T-cell (primary cell): ENCODE data around the gene LANCL3. TPM values are rescaled to one million over a fixed set of nuclear protein-coding genes. Genes with fewer than 3 reads are reported as not detected.

Experiments used
- ATAC-seq, 4 experiments: fragments of 200-7000 bp in 3 of 4; fragments of 150-1000 bp in 1 of 4; cut with Tn5 transposase; replicated peaks in 1 of 4; 1 replicate in 3 of 4; 2 replicates in 1 of 4; pipeline ENCODE4 v1.10.0; 2021; ENCODE audit warnings: moderate library complexity in 3 of 4, mild to moderate bottlenecking in 2 of 4, moderate number of reproducible peaks in 1 of 4
- CTCF ChIA-PET, 2 donors: fragments of 300-600 bp; sonication (Branson Sonifier 250); formaldehyde crosslinking; loops; one replicate each; lab custom pipeline; 2022; ENCODE audit warnings: antibody characterized with exemption in 2 of 2; lab: Charles Lee
- POLR2A ChIA-PET, 2 donors: fragments of 300-600 bp; sonication (Branson Sonifier 250); formaldehyde crosslinking; loops; one replicate each; lab custom pipeline; 2022; ENCODE audit warnings: antibody characterized with exemption in 2 of 2; lab: Charles Lee
- DNase-seq, 35 experiments: peaks; one replicate each; pipeline versions ENCODE4 v3.0.0 to v3.0.0-alpha.2; 2013 to 2023
- H3K27ac ChIP-seq: one replicate; pipeline ENCODE4 v1.5.1; 2013; ENCODE audit warnings: low read length
- H3K27me3 ChIP-seq, 2 experiments: replicated peaks in 1 of 2; 1 replicate in 1 of 2; 2 replicates in 1 of 2; pipeline versions ENCODE4 v1.6.1 to v1.7.0; 2013; ENCODE audit warnings: low read length in 1 of 2, mixed read lengths in 1 of 2; ENCODE audit not compliant: control insufficient read depth in 2 of 2, insufficient read depth in 2 of 2; ENCODE audit errors: extremely low read depth in 1 of 2
- H3K36me3 ChIP-seq, 2 donors: 1 replicate in 1 of 2; 2 replicates in 1 of 2; pipeline versions ENCODE4 v1.6.1 to v1.7.0; 2013; ENCODE audit warnings: low read length in 1 of 2; ENCODE audit not compliant: control insufficient read depth in 2 of 2, insufficient read depth in 1 of 2; ENCODE audit errors: extremely low read depth in 1 of 2
- H3K4me1 ChIP-seq, 2 experiments: 1 replicate in 1 of 2; 2 replicates in 1 of 2; pipeline versions ENCODE4 v1.6.1 to v1.7.0; 2013; ENCODE audit warnings: low read length in 2 of 2, mixed read lengths in 1 of 2; ENCODE audit not compliant: insufficient read depth in 2 of 2, control insufficient read depth in 1 of 2; ENCODE audit errors: extremely low read depth in 1 of 2
- H3K4me3 ChIP-seq, 2 donors: 1 replicate in 1 of 2; 2 replicates in 1 of 2; pipeline versions ENCODE4 v1.5.1 to v1.7.0; 2013; ENCODE audit warnings: mild to moderate bottlenecking in 2 of 2, low read length in 1 of 2, moderate library complexity in 1 of 2; ENCODE audit not compliant: control insufficient read depth in 1 of 2; ENCODE audit errors: extremely low read depth in 1 of 2
- H3K9me3 ChIP-seq: 2 replicates; pipeline ENCODE4 v1.7.0; 2013
- H3K27ac Mint-ChIP-seq, 2 donors: one replicate each; pipeline ENCODE4 v1.8.0; 2020 to 2021; ENCODE audit warnings: mild to moderate bottlenecking in 2 of 2, mixed read lengths in 2 of 2
- H3K27me3 Mint-ChIP-seq, 2 donors: one replicate each; pipeline ENCODE4 v1.8.0; 2021 to 2022; ENCODE audit warnings: mixed read lengths in 2 of 2
- H3K36me3 Mint-ChIP-seq: one replicate; pipeline ENCODE4 v1.8.0; 2021; ENCODE audit warnings: mixed read lengths
- H3K4me1 Mint-ChIP-seq, 3 donors: one replicate each; pipeline ENCODE4 v1.8.0; 2020 to 2022; ENCODE audit warnings: mixed read lengths in 3 of 3, mild to moderate bottlenecking in 1 of 3
- H3K4me3 Mint-ChIP-seq, 3 donors: one replicate each; pipeline ENCODE4 v1.8.0; 2020 to 2022; ENCODE audit warnings: mild to moderate bottlenecking in 3 of 3, mixed read lengths in 3 of 3, moderate library complexity in 3 of 3
- H3K9me3 Mint-ChIP-seq, 3 donors: one replicate each; pipeline ENCODE4 v1.8.0; 2020 to 2022; ENCODE audit warnings: mixed read lengths in 3 of 3
- WGBS: methylation state at CpG from one replicate; pipeline ENCODE4 v1.1.5; 2013; ENCODE audit warnings: missing lambda C conversion rate; ENCODE audit not compliant: insufficient coverage; 5-methylcytosine and 5-hydroxymethylcytosine counted together
- total RNA-seq, 35 experiments: library from RNA in 6 of 35; stranded (reverse) in 6 of 35; fragments of 120-200 nt in 1 of 35; gene quantifications; one replicate each; pipeline versions ENCODE4 v1.2.1 to v1.2.4 and lab custom pipeline; 2013 to 2026

LANCL3 gene
- total RNA-seq, 5 donors from 2014 or later (not counting 1 experiment from before 2014, with no cell fraction given): 0.09 to 0.70 (median 0.23) TPM

DNA sequence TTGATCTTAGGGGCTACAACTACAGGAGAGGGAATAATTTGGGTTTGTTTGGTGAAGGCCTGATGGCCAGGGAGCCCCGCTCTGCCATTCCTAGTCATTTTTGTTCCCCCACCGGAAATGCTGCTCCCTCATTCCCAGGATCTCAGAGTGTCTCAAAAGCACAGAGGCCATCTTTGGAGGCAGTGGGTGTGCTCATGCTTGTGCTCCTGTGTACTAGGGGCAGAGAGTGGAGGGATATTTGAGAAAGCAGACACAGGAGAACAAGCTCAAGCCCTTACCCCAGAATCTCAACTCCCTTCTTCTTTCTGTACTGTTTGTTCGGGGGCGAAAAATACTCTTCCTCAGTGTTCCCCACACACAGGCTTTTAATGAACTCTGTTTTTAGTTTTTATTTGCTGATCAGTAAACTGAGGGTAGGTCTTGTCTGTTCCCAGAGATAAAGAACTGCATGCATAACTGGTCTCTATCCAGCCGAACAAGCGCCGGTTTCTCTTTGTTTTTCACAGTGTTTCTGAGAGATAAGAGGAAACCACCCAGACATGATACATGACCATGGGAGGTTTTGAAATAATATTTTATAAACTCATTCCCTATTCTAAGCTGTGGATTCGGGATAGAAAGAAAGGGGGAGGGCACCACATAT, 81.2 kb downstream of the LANCL3 start:
- POLR2A ChIA-PET: no interaction called here
- Histone ChIP-seq H3K27me3 (no peaks in the 10 kb centered on the region), H3K4me1 (peaks cover 0 to 2% of the 10 kb centered on the region in 2 experiments), H3K36me3 (no peaks in the 10 kb centered on the region), H3K9me3 (no peaks in the 10 kb centered on the region), H3K27ac (no peak overlapping the region), H3K4me3 (no peak overlapping the region)
- H3K4me3 Mint-ChIP-seq: no peak overlapping the region
- peaks cover 0 to 3% (median 0%) of the 10 kb centered on the region in 3 donors for H3K9me3 Mint-ChIP-seq
- no peak overlapping the region for H3K27ac Mint-ChIP-seq
- H3K36me3 Mint-ChIP-seq: no peaks in the 10 kb centered on the region
- ATAC-seq (no peak), DNase-seq (no peak)
- WGBS: no CpG with 5 or more reads among the region's 8 CpGs
- CTCF ChIA-PET: no interaction called here
- H3K4me1 Mint-ChIP-seq: no peaks in the 10 kb centered on the region
- H3K27me3 Mint-ChIP-seq: peaks cover 0 to 16% of the 10 kb centered on the region in 2 donors

DNA sequence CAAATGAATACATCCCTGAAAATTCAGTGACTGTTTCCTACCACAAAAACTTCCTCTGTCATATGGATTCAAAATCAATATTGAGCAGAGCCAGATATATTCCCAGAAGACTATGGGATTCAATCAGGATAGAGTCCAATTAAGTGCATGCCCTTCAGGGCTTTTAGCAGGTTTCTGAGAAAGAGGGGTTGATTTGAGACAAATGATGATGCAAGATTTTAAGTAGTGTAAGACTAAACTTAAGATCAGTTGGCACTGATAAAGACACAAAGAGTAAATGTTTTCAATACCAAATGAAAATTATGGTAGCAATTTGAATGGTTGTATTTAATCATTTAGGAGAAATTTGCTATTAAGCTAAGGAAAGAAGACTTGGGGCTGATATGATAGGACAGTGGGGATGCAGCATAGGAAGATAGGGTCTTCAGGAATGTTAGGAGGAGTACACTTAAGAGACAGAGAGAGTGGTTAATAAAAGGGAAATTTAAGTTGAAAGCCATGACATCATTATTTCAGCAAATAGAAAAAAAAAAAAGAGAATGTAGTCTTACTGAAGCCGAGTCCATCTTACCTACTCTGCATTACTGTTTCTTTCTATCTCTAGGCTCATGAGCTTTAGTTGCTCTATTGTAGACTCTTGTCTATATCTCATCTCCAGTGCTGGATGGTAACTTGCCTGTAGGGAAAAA, 82.1 kb downstream of the LANCL3 start:
- H3K27ac Mint-ChIP-seq: no peak overlapping the region
- CTCF ChIA-PET: no interaction called here
- Histone ChIP-seq H3K27ac (no peak overlapping the region), H3K9me3 (no peaks in the 10 kb centered on the region), H3K4me3 (no peak overlapping the region), H3K36me3 (no peaks in the 10 kb centered on the region), H3K27me3 (no peaks in the 10 kb centered on the region), H3K4me1 (peaks cover 0 to 2% of the 10 kb centered on the region in 2 experiments)
- peaks cover 0 to 16% of the 10 kb centered on the region in 2 donors for H3K27me3 Mint-ChIP-seq
- POLR2A ChIA-PET: no interaction called here
- WGBS: no CpG with 5 or more reads among the region's 1 CpG
- no peak overlapping the region for H3K4me3 Mint-ChIP-seq
- H3K9me3 Mint-ChIP-seq: peaks cover 0 to 3% (median 0%) of the 10 kb centered on the region in 3 donors
- H3K36me3 Mint-ChIP-seq: no peaks in the 10 kb centered on the region
- DNase-seq: no peak
- no peaks in the 10 kb centered on the region for H3K4me1 Mint-ChIP-seq
- ATAC-seq: no peak

DNA sequence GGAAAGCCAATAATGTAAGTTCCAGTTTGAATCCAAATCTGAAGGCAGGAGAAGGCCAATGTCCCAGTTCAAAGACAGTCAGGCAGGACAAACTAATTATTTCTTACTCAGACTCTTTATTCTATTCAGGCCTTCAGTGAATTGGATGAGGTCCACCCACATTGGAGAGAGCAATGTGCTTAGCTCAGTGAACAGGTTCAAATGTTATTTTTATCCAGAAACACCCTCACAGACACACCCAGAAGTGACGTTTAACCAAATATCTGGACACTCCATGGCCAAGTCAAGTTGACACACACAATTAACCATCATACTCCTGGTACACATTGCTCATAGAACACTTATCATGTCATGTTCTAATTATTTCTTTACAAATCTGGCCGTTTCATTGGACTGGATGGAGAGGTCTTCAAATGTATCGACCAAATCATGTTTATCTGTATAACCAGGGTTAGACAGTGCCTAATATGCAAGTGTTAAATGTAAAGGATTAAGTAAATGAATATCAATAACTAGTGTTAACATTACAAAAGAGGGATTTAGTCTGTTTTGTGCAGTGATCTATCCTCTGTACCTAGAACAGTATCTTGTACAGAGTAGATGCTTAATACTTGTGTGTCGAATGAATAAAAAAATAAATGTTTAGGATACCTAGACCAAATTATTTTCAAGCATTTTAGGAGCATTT, 87.0 kb downstream of the LANCL3 start:
- ChIA-PET POLR2A (interaction anchor here in 1 of 2 donors (0.6 kb wide), 1 partner anchor 133 kb away, joined by 3 read pairs; no protein-coding TSS in a partner anchor), CTCF (no interaction called here)
- no CpG with 5 or more reads among the region's 4 CpGs for WGBS
- no peak overlapping the region for H3K27ac ChIP-seq
- ATAC-seq: no peak
- H3K36me3 ChIP-seq: no peaks in the 10 kb centered on the region
- no peak overlapping the region for H3K4me3 ChIP-seq
- Mint-ChIP-seq H3K4me1 (no peaks in the 10 kb centered on the region), H3K27me3 (peaks cover 0 to 25% of the 10 kb centered on the region in 2 donors), H3K4me3 (no peak overlapping the region), H3K36me3 (no peaks in the 10 kb centered on the region), H3K9me3 (no peaks in the 10 kb centered on the region), H3K27ac (no peak overlapping the region)
- H3K4me1 ChIP-seq: no peaks in the 10 kb centered on the region
- no peaks in the 10 kb centered on the region for H3K9me3 ChIP-seq
- DNase-seq: no peak
- no peaks in the 10 kb centered on the region for H3K27me3 ChIP-seq

DNA sequence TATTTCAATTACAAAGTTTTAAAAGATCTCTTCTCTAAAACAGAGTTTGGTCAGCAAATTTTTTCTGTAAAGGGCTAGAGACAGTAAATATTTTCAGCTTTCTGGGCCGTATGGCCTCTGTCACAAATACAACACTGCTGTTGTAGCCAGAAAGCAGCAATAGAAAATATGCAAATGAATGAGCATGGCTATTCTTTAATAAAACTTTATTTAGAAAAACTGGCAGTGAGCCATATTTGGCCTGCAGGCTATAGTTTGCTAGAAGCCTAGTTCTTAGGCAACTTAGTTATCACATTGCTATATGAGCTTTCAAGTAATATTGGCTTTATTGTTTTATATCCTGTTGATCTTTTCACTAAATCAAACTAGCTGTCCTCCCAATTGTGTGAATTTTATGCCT, 87.6 kb downstream of the LANCL3 start:
- Histone ChIP-seq H3K27me3 (no peaks in the 10 kb centered on the region), H3K4me3 (no peak overlapping the region), H3K27ac (no peak overlapping the region), H3K36me3 (no peaks in the 10 kb centered on the region), H3K4me1 (no peaks in the 10 kb centered on the region), H3K9me3 (no peaks in the 10 kb centered on the region)
- ATAC-seq: no peak
- Mint-ChIP-seq H3K27ac (no peak overlapping the region), H3K27me3 (peaks cover 0 to 26% of the 10 kb centered on the region in 2 donors), H3K36me3 (no peaks in the 10 kb centered on the region), H3K9me3 (no peaks in the 10 kb centered on the region), H3K4me3 (no peak overlapping the region), H3K4me1 (no peaks in the 10 kb centered on the region)
- CTCF ChIA-PET: no interaction called here
- DNase-seq: no peak
- no CpG with 5 or more reads among the region's 1 CpG for WGBS
- POLR2A ChIA-PET: no interaction called here

DNA sequence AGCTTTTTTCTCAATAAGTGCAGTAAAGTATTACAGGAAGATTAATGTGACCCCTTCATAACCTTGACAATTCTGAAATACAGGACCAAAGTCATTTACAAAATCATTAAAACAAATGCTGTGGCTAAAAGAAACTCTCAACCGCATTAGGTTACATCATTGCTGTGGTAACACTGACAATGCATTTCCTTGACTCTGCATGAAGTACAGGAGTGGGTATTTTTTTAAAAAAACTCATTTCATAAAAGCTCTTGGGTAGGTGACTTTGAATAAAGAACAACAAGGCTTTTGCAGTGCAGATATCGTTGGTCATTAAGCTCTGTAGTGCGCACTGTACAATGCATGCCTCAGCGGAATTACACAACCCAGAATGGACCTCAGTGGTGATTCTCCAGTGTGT, 90.7 kb downstream of the LANCL3 start:
- Histone ChIP-seq H3K36me3 (no peaks in the 10 kb centered on the region), H3K4me1 (no peaks in the 10 kb centered on the region), H3K4me3 (no peak overlapping the region), H3K27ac (no peak overlapping the region), H3K9me3 (no peaks in the 10 kb centered on the region), H3K27me3 (no peaks in the 10 kb centered on the region)
- Mint-ChIP-seq H3K4me3 (no peak overlapping the region), H3K36me3 (no peaks in the 10 kb centered on the region), H3K27ac (no peak overlapping the region), H3K27me3 (peaks cover 0 to 17% of the 10 kb centered on the region in 2 donors), H3K9me3 (peaks cover 0 to 6% (median 0%) of the 10 kb centered on the region in 3 donors), H3K4me1 (no peaks in the 10 kb centered on the region)
- DNase-seq (no peak), ATAC-seq (no peak)
- CTCF ChIA-PET: no interaction called here
- POLR2A ChIA-PET: no interaction called here
- WGBS: no CpG with 5 or more reads among the region's 4 CpGs

DNA sequence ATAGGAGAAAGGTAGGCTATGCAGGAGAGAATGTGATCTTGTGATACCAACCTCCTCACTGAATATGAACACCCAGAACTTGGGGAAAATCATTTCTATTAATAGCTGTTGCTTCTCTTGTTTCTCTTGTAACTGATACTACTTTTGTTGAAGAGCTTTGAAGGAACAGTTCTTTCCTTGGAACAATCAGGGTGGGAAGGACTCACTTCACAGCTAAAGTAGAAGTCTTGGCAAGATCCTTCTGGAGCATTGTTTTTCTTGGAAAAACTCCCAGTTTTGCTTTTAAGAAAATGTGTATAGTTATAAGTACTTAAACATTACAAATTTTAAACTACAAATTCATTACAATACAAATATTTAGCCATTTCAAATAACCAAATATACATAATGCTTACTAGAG, 95.1 kb downstream of the LANCL3 start:
- Histone ChIP-seq H3K4me1 (no peaks in the 10 kb centered on the region), H3K36me3 (no peaks in the 10 kb centered on the region), H3K9me3 (no peaks in the 10 kb centered on the region), H3K4me3 (no peak overlapping the region), H3K27me3 (no peaks in the 10 kb centered on the region), H3K27ac (no peak overlapping the region)
- Mint-ChIP-seq H3K27ac (no peak overlapping the region), H3K9me3 (peaks cover 0 to 6% (median 0%) of the 10 kb centered on the region in 3 donors), H3K27me3 (peaks cover 0 to 15% of the 10 kb centered on the region in 2 donors), H3K4me3 (no peak overlapping the region), H3K36me3 (no peaks in the 10 kb centered on the region), H3K4me1 (no peaks in the 10 kb centered on the region)
- DNase-seq: no peak
- ChIA-PET POLR2A (no interaction called here), CTCF (interaction anchor here in 1 of 2 donors (0.9 kb wide), 1 partner anchor 24 kb away, joined by 3 read pairs; no protein-coding TSS in a partner anchor)
- ATAC-seq: no peak
